DOHH2 (cell line): Measurements from ENCODE around the gene ID2.

Experiments
- H3F3A ChIP-seq: fragments of 200-600 bp; sonication (generic), shearing (Covaris generic); 2 replicates; pipeline ENCODE4 v1.6.0; 2016; ENCODE audit warnings: antibody characterized with exemption, mild to moderate bottlenecking; ENCODE audit not compliant: control insufficient read depth, insufficient read depth
- H3K27ac ChIP-seq: fragments of 200-600 bp; sonication (generic); 2 replicates; pipeline ENCODE4 v1.5.1; 2014; ENCODE audit warnings: low read depth, mild to moderate bottlenecking, low read length, moderate library complexity
- H3K27me3 ChIP-seq: fragments of 200-600 bp; sonication (generic); 2 replicates; pipeline ENCODE4 v1.6.1; 2014; ENCODE audit warnings: mild to moderate bottlenecking, low read length, mixed read lengths; ENCODE audit not compliant: control insufficient read depth
- H3K36me3 ChIP-seq: fragments of 200-600 bp; sonication (generic); 2 replicates; pipeline ENCODE4 v1.6.1; 2014; ENCODE audit warnings: mild to moderate bottlenecking, low read length, moderate library complexity, mixed read lengths; ENCODE audit not compliant: control insufficient read depth
- H3K4me1 ChIP-seq: fragments of 200-600 bp; sonication (generic); 2 replicates; pipeline ENCODE4 v1.6.1; 2014; ENCODE audit warnings: mild to moderate bottlenecking, low read length, mixed read lengths; ENCODE audit not compliant: control insufficient read depth
- H3K4me2 ChIP-seq: fragments of 200-600 bp; sonication (generic); 2 replicates; pipeline ENCODE4 v1.6.0; 2014; ENCODE audit warnings: mild to moderate bottlenecking, low read length, moderate library complexity
- H3K4me3 ChIP-seq: fragments of 200-600 bp; sonication (generic); 2 replicates; pipeline ENCODE4 v1.5.1; 2014; ENCODE audit warnings: mild to moderate bottlenecking, low read length, mixed read lengths
- H3K79me2 ChIP-seq: fragments of 200-600 bp; sonication (generic); 2 replicates; pipeline ENCODE4 v1.6.1; 2014; ENCODE audit warnings: mild to moderate bottlenecking, low read length, mixed read lengths; ENCODE audit not compliant: control insufficient read depth
- H3K9me2 ChIP-seq: fragments of 200-600 bp; sonication (generic); replicated peaks from 2 replicates; pipeline ENCODE4 v1.6.1; 2014; ENCODE audit warnings: mild to moderate bottlenecking, low read length, mixed read lengths; ENCODE audit not compliant: control insufficient read depth
- H3K9me3 ChIP-seq: fragments of 200-600 bp; sonication (generic); 2 replicates; pipeline ENCODE4 v1.6.1; 2014; ENCODE audit warnings: antibody characterized with exemption, low read length, mixed read lengths; ENCODE audit not compliant: control insufficient read depth, insufficient read depth
- H4K20me1 ChIP-seq: fragments of 200-600 bp; sonication (generic); 2 replicates; pipeline ENCODE4 v1.6.0; 2014; ENCODE audit warnings: low read depth, mild to moderate bottlenecking, antibody characterized with exemption, low read length, moderate library complexity; ENCODE audit not compliant: control insufficient read depth, insufficient read depth
- EZH2phosphoT487 ChIP-seq: fragments of 200-600 bp; sonication (generic); IDR thresholded peaks from 2 replicates; pipeline ENCODE4 v1.6.1; 2017; ENCODE audit warnings: borderline replicate concordance, mild to moderate bottlenecking, antibody characterized with exemption, low read length, moderate library complexity, mixed read lengths
- TF ChIP-seq, protein P1 (sequence below): fragments of 200-600 bp; sonication (generic); IDR thresholded peaks from one replicate; pipeline ENCODE4 v1.5.1; 2014; ENCODE audit warnings: antibody characterized with exemption, mild to moderate bottlenecking, low read depth, low read length; ENCODE audit not compliant: poor library complexity, severe bottlenecking

ID2 gene

GRCh38 chr2:8667896-8668512 is 13.9 kb upstream of the ID2 start:
- Histone ChIP-seq H3K9me3 (no peaks in the 10 kb centered on the region), H3K4me1 (no peaks in the 10 kb centered on the region), H3K79me2 (no peaks in the 10 kb centered on the region), H3K27ac (no peak overlapping the region), H3K4me3 (no peak overlapping the region), H3K9me2 (no peaks in the 10 kb centered on the region), H4K20me1 (no peaks in the 10 kb centered on the region), H3K36me3 (no peaks in the 10 kb centered on the region), H3K27me3 (0 out of 2 replicates have a peak, but pooled peaks cover 4% of the 10 kb centered on the region), H3F3A (no peaks in the 10 kb centered on the region), H3K4me2 (no peak overlapping the region)
- no peak for TF ChIP-seq EZH2phosphoT487
- TF ChIP-seq, protein P1, sequence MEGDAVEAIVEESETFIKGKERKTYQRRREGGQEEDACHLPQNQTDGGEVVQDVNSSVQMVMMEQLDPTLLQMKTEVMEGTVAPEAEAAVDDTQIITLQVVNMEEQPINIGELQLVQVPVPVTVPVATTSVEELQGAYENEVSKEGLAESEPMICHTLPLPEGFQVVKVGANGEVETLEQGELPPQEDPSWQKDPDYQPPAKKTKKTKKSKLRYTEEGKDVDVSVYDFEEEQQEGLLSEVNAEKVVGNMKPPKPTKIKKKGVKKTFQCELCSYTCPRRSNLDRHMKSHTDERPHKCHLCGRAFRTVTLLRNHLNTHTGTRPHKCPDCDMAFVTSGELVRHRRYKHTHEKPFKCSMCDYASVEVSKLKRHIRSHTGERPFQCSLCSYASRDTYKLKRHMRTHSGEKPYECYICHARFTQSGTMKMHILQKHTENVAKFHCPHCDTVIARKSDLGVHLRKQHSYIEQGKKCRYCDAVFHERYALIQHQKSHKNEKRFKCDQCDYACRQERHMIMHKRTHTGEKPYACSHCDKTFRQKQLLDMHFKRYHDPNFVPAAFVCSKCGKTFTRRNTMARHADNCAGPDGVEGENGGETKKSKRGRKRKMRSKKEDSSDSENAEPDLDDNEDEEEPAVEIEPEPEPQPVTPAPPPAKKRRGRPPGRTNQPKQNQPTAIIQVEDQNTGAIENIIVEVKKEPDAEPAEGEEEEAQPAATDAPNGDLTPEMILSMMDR: no peak

DNA sequence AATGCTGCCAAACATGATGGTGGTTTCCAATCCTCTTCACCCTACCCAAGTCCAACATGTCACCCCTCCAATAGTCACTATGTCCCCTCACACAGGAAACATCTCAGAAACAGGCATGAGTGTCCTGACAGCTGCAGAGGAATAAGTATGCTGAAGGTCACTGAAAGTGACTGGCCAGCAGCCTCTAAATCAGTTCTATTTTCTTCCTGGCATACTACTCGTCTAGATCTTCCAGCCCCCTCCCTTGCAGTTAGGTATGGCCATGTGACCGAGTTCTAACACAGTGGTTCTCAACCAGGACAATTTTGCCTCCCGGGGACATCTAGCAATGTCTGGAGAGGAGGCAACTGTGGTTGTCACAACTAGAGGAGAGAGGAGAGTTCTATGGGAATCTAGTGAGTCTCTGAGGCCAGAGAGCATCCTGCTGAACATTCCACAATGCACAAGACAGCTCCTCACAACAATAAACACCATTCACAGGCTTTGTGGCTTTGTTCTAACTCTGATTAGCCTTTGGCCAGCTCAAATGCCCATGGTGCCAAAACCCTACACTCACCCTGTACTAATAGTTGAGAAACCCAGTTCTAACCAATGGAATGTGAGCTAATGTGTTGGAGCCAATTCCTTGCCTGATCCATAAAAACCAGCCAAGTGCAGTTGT is 12.6 kb upstream of the ID2 start:
- TF ChIP-seq EZH2phosphoT487: no peak
- TF ChIP-seq, protein P1: no peak
- H3K27ac ChIP-seq: no peak overlapping the region

GRCh38 chr2:8670580-8670979 is 11.3 kb upstream of the ID2 start:
- Histone ChIP-seq H3K4me3 (no peak overlapping the region), H3K27me3 (peaks cover 13% of the 10 kb centered on the region; the same call in 1 of the 2 replicates), H3K79me2 (no peaks in the 10 kb centered on the region), H3K27ac (no peak overlapping the region), H3K4me1 (no peaks in the 10 kb centered on the region), H3K9me2 (no peaks in the 10 kb centered on the region), H3K9me3 (peaks cover 16% of the 10 kb centered on the region), H4K20me1 (no peaks in the 10 kb centered on the region), H3K36me3 (no peaks in the 10 kb centered on the region), H3K4me2 (no peak overlapping the region), H3F3A (no peaks in the 10 kb centered on the region)
- TF ChIP-seq, protein P1: no peak
- no peak for TF ChIP-seq EZH2phosphoT487

More for the DNA sequence above, 12.6 kb upstream of the ID2 start:
- H3K4me1 ChIP-seq: no peaks in the 10 kb centered on the region
- H3K9me2 ChIP-seq: no peaks in the 10 kb centered on the region
- H3K27me3 ChIP-seq: peaks cover 8% of the 10 kb centered on the region; the same call in 1 of the 2 replicates
- H3K9me3 ChIP-seq: peaks cover 8% of the 10 kb centered on the region
- H3F3A ChIP-seq: no peaks in the 10 kb centered on the region
- H3K4me3 ChIP-seq: no peak overlapping the region
- H3K4me2 ChIP-seq: no peak overlapping the region
- H3K36me3 ChIP-seq: no peaks in the 10 kb centered on the region
- H3K79me2 ChIP-seq: no peaks in the 10 kb centered on the region
- no peaks in the 10 kb centered on the region for H4K20me1 ChIP-seq
